Measurements from ENCODE around the gene CLMP. TPM values are rescaled to one million over a fixed set of nuclear protein-coding genes. Genes with fewer than 3 reads are reported as not detected.
"Not testable (repeated sequence)": the region's sequence is repeated elsewhere in the genome, so short reads cannot be mapped to it uniquely, and the experiment has no call there.

CLMP gene
- polyA plus RNA-seq, 3 donors, result 0.33 TPM; not detected in 2

- intact Hi-C loops (cut with micrococcal nuclease), result no loop called here
- WGBS (ENCODE audit: insufficient coverage), result 92% methylated on average over 3 of the region's 6 CpGs
- H3K4me1 Mint-ChIP-seq, result peaks cover 10% of the 10 kb centered on the region
- no peak overlapping the region for H3K4me3 Mint-ChIP-seq
- Histone ChIP-seq H3K27ac (ENCODE audit: low read depth in 1 of 2, low read length in 2 of 2) (no peak overlapping the region), H3K36me3 (replicated peaks in 1 of 2; ENCODE audit: control insufficient read depth in 1 of 2, insufficient read depth in 2 of 2, low read length in 2 of 2) (no peaks in the 10 kb centered on the region), H3K9ac (ENCODE audit: insufficient read depth, low read length, poor library complexity, severe bottlenecking) (no peak overlapping the region), H3K4me1 (ENCODE audit: control insufficient read depth in 1 of 2, insufficient read depth in 2 of 2, low read length in 2 of 2) (peaks cover 5 to 6% of the 10 kb centered on the region in 2 donors), H3K4me2 (replicated peaks; ENCODE audit: extremely low read depth, low read length, poor library complexity, severe bottlenecking) (no peak overlapping the region), H3K9me3 (replicated peaks in 1 of 2; ENCODE audit: control insufficient read depth in 1 of 2, insufficient read depth in 1 of 2, low read length in 2 of 2) (no peaks in the 10 kb centered on the region), H4K20me1 (ENCODE audit: insufficient read depth, low read length) (no peaks in the 10 kb centered on the region), H2AFZ (ENCODE audit: insufficient read depth, low read depth, low read length, poor library complexity, severe bottlenecking) (no peak overlapping the region), H3K27me3 (ENCODE audit: control insufficient read depth in 2 of 2, insufficient read depth in 2 of 2, low read length in 2 of 2) (no peaks in the 10 kb centered on the region), H3K4me3 (replicated peaks in 1 of 3; ENCODE audit: low read depth in 2 of 3, low read length in 3 of 3) (no peak overlapping the region), H3K79me2 (ENCODE audit: insufficient read depth, low read length) (no peaks in the 10 kb centered on the region)
- no peak overlapping the region for H3K27ac Mint-ChIP-seq
- H3K9me3 Mint-ChIP-seq, result no peaks in the 10 kb centered on the region
- H3K27me3 Mint-ChIP-seq (ENCODE audit: low read depth in 3 of 3), result peaks cover 0 to 1% (median 0%) of the 10 kb centered on the region in 3 donors
- no peak for DNase-seq
- H3K36me3 Mint-ChIP-seq, result no peaks in the 10 kb centered on the region
- no peak for TF ChIP-seq CTCF (IDR thresholded peaks at IDR 0.05)
Measured at GRCh38 chr11:123132881-123133280, 62.2 kb downstream of the CLMP start.

- H3K9me3 ChIP-seq (replicated peaks in 1 of 2; ENCODE audit: control insufficient read depth in 1 of 2, insufficient read depth in 1 of 2, low read length in 2 of 2); H3K27me3 Mint-ChIP-seq (ENCODE audit: low read depth in 3 of 3); H3K27ac Mint-ChIP-seq; H3K9ac ChIP-seq (ENCODE audit: insufficient read depth, low read length, poor library complexity, severe bottlenecking); H3K36me3 ChIP-seq (replicated peaks in 1 of 2; ENCODE audit: control insufficient read depth in 1 of 2, insufficient read depth in 2 of 2, low read length in 2 of 2); H3K79me2 ChIP-seq (ENCODE audit: insufficient read depth, low read length); H3K9me3 Mint-ChIP-seq; H3K27me3 ChIP-seq (ENCODE audit: control insufficient read depth in 2 of 2, insufficient read depth in 2 of 2, low read length in 2 of 2); H3K4me1 ChIP-seq (ENCODE audit: control insufficient read depth in 1 of 2, insufficient read depth in 2 of 2, low read length in 2 of 2); H4K20me1 ChIP-seq (ENCODE audit: insufficient read depth, low read length); H3K4me2 ChIP-seq (replicated peaks; ENCODE audit: extremely low read depth, low read length, poor library complexity, severe bottlenecking); H3K27ac ChIP-seq (ENCODE audit: low read depth in 1 of 2, low read length in 2 of 2); intact Hi-C loops (cut with micrococcal nuclease); H3K4me1 Mint-ChIP-seq; DNase-seq; H3K4me3 ChIP-seq (replicated peaks in 1 of 3; ENCODE audit: low read depth in 2 of 3, low read length in 3 of 3); H2AFZ ChIP-seq (ENCODE audit: insufficient read depth, low read depth, low read length, poor library complexity, severe bottlenecking); H3K4me3 Mint-ChIP-seq; H3K36me3 Mint-ChIP-seq: not testable (repeated sequence)
- 14% methylated on average over 2 of the region's 8 CpGs for WGBS (ENCODE audit: insufficient coverage)
Measured at GRCh38 chr11:123132034-123132766, 62.8 kb downstream of the CLMP start.
